Upper lobe of left lung (tissue), 4 donors: ENCODE results near the gene COG3.

Experiments used
- CTCF ChIP-seq, 6 experiments: fragments of 450-650 bp in 4 of 6; fragments of 200-600 bp in 2 of 6; sonication (generic) in 2 of 6; IDR thresholded peaks; one replicate each; pipeline ENCODE4 v1.5.1; 2016 to 2019; ENCODE audit warnings: antibody characterized with exemption in 6 of 6
- POLR2A ChIP-seq, 4 donors: fragments of 450-650 bp; IDR thresholded peaks; one replicate each; pipeline ENCODE4 v1.5.1; 2016 to 2017; ENCODE audit warnings: antibody characterized with exemption in 4 of 4, mild to moderate bottlenecking in 2 of 4

- TF ChIP-seq CTCF (IDR thresholded peaks at IDR 0.05) (no peak), POLR2A (IDR thresholded peaks at IDR 0.05) (no peak)
Observed at GRCh38 chr13:45548281-45548680, 83.5 kb downstream of the COG3 start.
